ENCODE results near the gene TSPAN9. TPM values are rescaled to one million over a fixed set of nuclear protein-coding genes. Genes with fewer than 3 reads are reported as not detected.

The TSPAN9 gene
- total and polyA plus RNA-seq, 10 of the 15 experiments (the other 5 are each of a cell fraction or from before 2014, with no cell fraction given) = 0.03 to 1.0 (median 0.12) TPM; not detected in 5

DNA sequence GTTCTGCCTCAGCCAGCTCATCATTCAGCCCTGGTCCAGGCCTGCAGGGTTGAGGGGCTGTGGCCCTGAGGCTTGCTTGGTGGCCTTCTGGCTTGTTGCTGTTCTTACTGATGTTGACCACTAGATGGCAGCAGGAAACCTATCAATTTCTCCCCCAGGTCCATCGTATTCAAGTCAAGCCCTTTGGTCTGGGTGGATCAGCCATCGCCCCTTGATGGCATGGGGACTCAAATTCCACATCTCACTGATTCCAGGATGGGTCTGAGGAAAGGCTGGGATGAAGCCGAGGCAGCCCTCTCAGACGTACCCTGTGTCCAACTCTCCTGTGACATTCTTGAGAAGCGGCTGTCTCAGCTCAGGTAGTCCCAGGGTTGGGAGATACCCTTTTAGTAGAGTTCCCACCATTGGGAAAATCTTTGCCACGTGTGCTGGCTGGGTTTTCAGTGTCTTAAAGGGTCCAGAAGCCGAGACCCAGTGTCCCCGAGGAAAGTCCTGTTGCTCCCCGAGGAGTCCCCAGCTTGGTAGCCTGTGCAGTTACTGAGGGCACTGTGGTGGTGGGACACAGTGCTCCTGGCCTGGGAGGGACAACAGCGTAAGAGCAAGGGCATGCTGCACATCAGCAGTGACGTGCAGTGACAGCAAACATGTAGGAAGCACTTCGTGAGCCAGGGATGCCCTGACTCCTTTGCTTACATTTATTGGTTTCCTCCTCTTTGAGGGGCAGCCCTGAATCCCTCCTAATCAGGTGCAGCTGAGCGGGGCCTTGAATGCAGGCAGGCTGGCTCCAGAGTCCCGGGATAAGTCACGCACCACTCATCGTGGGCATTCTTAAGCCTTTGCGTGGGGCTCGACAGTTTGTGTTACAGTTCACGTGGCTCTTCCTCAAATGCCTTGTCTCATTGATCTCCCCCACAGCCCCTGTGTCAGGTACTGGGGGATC is 58.6 kb downstream of the TSPAN9 start (continued):
- no peak for TF ChIP-seq TAF1 (IDR thresholded peaks at IDR 0.05; ENCODE audit: borderline replicate concordance, low read depth, low read length)
- no peak for TF ChIP-seq TARDBP (IDR thresholded peaks at IDR 0.05; ENCODE audit: borderline replicate concordance)

DNA sequence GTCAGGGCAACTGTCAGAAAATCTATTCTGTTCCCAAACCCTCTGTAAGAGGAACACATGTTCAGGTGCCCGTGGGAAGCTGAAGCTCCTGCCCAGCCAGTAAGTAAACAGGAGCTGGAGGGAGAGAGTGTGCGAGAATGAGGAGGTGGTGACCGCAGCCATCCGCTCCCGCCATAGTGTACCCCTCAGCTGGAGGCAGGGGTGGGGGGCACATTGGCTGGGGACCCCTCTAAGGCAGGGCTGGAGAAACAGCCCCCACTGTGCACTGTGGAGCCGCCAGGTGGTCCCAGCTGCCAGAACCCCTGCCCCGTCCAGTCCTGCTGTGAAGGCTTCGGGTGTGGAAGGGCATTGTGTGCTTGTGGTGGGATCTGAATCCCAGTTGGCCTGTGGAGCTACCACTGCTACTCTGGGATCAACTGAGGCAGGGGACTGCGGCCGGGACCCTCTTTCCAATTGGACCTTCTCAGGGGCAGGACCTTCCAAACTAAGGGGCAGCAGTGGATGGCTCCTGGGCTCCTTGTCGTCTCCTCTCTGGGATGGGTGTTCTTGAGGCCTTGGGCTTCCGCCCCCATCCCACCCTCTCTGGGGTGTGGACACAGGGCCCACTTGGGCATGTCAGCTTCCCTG is 59.6 kb downstream of the TSPAN9 start:
- 55% methylated on average over 12 of the region's 12 CpGs for WGBS (ENCODE audit: insufficient coverage, insufficient replicate concordance, low lambda C conversion rate, missing lambda C conversion rate)
- TF ChIP-seq, protein P1, sequence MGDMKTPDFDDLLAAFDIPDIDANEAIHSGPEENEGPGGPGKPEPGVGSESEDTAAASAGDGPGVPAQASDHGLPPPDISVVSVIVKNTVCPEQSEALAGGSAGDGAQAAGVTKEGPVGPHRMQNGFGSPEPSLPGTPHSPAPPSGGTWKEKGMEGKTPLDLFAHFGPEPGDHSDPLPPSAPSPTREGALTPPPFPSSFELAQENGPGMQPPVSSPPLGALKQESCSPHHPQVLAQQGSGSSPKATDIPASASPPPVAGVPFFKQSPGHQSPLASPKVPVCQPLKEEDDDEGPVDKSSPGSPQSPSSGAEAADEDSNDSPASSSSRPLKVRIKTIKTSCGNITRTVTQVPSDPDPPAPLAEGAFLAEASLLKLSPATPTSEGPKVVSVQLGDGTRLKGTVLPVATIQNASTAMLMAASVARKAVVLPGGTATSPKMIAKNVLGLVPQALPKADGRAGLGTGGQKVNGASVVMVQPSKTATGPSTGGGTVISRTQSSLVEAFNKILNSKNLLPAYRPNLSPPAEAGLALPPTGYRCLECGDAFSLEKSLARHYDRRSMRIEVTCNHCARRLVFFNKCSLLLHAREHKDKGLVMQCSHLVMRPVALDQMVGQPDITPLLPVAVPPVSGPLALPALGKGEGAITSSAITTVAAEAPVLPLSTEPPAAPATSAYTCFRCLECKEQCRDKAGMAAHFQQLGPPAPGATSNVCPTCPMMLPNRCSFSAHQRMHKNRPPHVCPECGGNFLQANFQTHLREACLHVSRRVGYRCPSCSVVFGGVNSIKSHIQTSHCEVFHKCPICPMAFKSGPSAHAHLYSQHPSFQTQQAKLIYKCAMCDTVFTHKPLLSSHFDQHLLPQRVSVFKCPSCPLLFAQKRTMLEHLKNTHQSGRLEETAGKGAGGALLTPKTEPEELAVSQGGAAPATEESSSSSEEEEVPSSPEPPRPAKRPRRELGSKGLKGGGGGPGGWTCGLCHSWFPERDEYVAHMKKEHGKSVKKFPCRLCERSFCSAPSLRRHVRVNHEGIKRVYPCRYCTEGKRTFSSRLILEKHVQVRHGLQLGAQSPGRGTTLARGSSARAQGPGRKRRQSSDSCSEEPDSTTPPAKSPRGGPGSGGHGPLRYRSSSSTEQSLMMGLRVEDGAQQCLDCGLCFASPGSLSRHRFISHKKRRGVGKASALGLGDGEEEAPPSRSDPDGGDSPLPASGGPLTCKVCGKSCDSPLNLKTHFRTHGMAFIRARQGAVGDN (IDR thresholded peaks at IDR 0.05) = no peak
- TF ChIP-seq KLF5 (IDR thresholded peaks at IDR 0.05; ENCODE audit: partially characterized antibody) (no peak), SMARCA5 (IDR thresholded peaks at IDR 0.05) (no peak), SUPT20H (IDR thresholded peaks at IDR 0.05; ENCODE audit: borderline replicate concordance, control insufficient read depth, low read depth, low read length) (no peak), RUNX3 (IDR thresholded peaks at IDR 0.05; ENCODE audit: low read length) (no peak), IKZF1 (conservative IDR thresholded peaks at IDR 0.05) (no peak), SMC3 (IDR thresholded peaks at IDR 0.05; ENCODE audit: borderline replicate concordance, low read length) (no peak), NFXL1 (IDR thresholded peaks at IDR 0.05; ENCODE audit: borderline replicate concordance) (no peak), PML (IDR thresholded peaks at IDR 0.05; ENCODE audit: low read length) (no peak)
- TF ChIP-seq, protein P2, sequence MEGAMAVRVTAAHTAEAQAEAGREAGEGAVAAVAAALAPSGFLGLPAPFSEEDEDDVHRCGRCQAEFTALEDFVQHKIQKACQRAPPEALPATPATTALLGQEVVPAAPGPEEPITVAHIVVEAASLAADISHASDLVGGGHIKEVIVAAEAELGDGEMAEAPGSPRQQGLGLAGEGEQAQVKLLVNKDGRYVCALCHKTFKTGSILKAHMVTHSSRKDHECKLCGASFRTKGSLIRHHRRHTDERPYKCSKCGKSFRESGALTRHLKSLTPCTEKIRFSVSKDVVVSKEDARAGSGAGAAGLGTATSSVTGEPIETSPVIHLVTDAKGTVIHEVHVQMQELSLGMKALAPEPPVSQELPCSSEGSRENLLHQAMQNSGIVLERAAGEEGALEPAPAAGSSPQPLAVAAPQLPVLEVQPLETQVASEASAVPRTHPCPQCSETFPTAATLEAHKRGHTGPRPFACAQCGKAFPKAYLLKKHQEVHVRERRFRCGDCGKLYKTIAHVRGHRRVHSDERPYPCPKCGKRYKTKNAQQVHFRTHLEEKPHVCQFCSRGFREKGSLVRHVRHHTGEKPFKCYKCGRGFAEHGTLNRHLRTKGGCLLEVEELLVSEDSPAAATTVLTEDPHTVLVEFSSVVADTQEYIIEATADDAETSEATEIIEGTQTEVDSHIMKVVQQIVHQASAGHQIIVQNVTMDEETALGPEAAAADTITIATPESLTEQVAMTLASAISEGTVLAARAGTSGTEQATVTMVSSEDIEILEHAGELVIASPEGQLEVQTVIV (IDR thresholded peaks at IDR 0.05; ENCODE audit: borderline replicate concordance, partially characterized antibody) = no peak

More for the DNA sequence above, 59.6 kb downstream of the TSPAN9 start:
- POLR2A ChIA-PET = no interaction called here
- no peaks in the 10 kb centered on the region for H3K36me3 ChIP-seq (ENCODE audit: control insufficient read depth in 2 of 2, insufficient read depth in 2 of 2, low read length in 1 of 2)
- H2AFZ ChIP-seq (ENCODE audit: control insufficient read depth, low read depth, low read length) = no peak overlapping the region
- H3K4me1 ChIP-seq (ENCODE audit: control insufficient read depth, insufficient read depth, low read length) = no peaks in the 10 kb centered on the region
- peaks cover 2 to 5% of the 10 kb centered on the region in 2 experiments; a peak in 3 of 4 replicates for H3K27me3 ChIP-seq (replicated peaks in 1 of 2; ENCODE audit: control insufficient read depth in 2 of 2, insufficient read depth in 2 of 2, low read length in 1 of 2)
- CTCF ChIA-PET = interaction anchor here (1.3 to 3.9 kb wide), 6 partner anchors 17 to 138 kb away, joined by 4 to 27 read pairs (median 6); no protein-coding TSS in a partner anchor
- no peaks in the 10 kb centered on the region for H3K79me2 ChIP-seq (ENCODE audit: control insufficient read depth, insufficient read depth, low read length)
- H3K9ac ChIP-seq (ENCODE audit: control insufficient read depth, insufficient read depth, low read length) = no peak overlapping the region
- no peaks in the 10 kb centered on the region for H4K20me1 ChIP-seq (ENCODE audit: control insufficient read depth, insufficient read depth)
- no peak overlapping the region for H3K27ac ChIP-seq (ENCODE audit: control insufficient read depth, insufficient read depth)
- no peak overlapping the region for H3K4me2 ChIP-seq (ENCODE audit: control insufficient read depth, insufficient read depth)
- no peak for FAIRE-seq
- in situ Hi-C loops (cut with MboI) = loop anchor here (5.0 kb wide), 1 partner anchor 71 kb away; no protein-coding TSS in a partner anchor
- intact Hi-C loops (cut with micrococcal nuclease; ENCODE audit: unreplicated experiment) = no loop called here
- RAD21 ChIA-PET (ENCODE audit: unreplicated experiment) = interaction anchor here (1.4 to 3.4 kb wide), 3 partner anchors 138 to 141 kb away, joined by 4 to 17 read pairs (median 6); no protein-coding TSS in a partner anchor
- H3K9me3 ChIP-seq (replicated peaks; ENCODE audit: control insufficient read depth, insufficient read depth, low read length) = no peaks in the 10 kb centered on the region
- SMC1A ChIA-PET (ENCODE audit: uncharacterized antibody, unreplicated experiment) = interaction anchor here (0.6 to 1.5 kb wide), 2 partner anchors 138 to 890 kb away, joined by 3 to 5 read pairs; no protein-coding TSS in a partner anchor
- BruUV-seq (replicated peaks) = no TSS peak
- ATAC-seq = no peak
- DNase-seq (ENCODE audit: low read depth, low spot score) = no peak
- no peak overlapping the region for H3K4me3 ChIP-seq
